Measurements from ENCODE around the gene SOX4.

SOX4 gene

DNA sequence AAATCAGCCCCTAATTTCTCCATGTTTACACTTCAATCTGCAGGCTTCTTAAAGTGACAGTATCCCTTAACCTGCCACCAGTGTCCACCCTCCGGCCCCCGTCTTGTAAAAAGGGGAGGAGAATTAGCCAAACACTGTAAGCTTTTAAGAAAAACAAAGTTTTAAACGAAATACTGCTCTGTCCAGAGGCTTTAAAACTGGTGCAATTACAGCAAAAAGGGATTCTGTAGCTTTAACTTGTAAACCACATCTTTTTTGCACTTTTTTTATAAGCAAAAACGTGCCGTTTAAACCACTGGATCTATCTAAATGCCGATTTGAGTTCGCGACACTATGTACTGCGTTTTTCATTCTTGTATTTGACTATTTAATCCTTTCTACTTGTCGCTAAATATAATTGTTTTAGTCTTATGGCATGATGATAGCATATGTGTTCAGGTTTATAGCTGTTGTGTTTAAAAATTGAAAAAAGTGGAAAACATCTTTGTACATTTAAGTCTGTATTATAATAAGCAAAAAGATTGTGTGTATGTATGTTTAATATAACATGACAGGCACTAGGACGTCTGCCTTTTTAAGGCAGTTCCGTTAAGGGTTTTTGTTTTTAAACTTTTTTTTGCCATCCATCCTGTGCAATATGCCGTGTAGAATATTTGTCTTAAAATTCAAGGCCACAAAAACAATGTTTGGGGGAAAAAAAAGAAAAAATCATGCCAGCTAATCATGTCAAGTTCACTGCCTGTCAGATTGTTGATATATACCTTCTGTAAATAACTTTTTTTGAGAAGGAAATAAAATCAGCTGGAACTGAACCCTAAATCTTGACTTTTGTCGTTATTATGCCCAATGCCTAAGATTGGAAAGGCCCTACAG is 4.5 kb downstream of the SOX4 start:
- 14% methylated on average over 13 of the region's 14 CpGs for WGBS
- no peak overlapping the region for H2AFZ ChIP-seq (ENCODE audit: low read depth, low read length)
- H2BK120ac ChIP-seq (ENCODE audit: low read depth, low read length): no peak overlapping the region
- H3K18ac ChIP-seq (ENCODE audit: low read depth in 1 of 2, low read length in 2 of 2): no peak overlapping the region
- peak; percentile 37 for DNase-seq
- H3K27me3 ChIP-seq (ENCODE audit: control insufficient read depth in 1 of 2, insufficient read depth in 1 of 2, low read length in 2 of 2): no peaks in the 10 kb centered on the region
- peaks cover 1% of the 10 kb centered on the region for H3K4me1 ChIP-seq (ENCODE audit: control insufficient read depth, insufficient read depth, low read depth, low read length)
- no peak overlapping the region for H3K4ac ChIP-seq (ENCODE audit: low read depth in 1 of 2, low read length in 2 of 2)
- no peaks in the 10 kb centered on the region for H3K79me1 ChIP-seq (replicated peaks; ENCODE audit: low read length, poor library complexity, severe bottlenecking)
- peak overlapping the region in 1 of 2 experiments; percentile 96 for H3K4me3 ChIP-seq (ENCODE audit: insufficient read depth in 1 of 2, low read depth in 1 of 2, low read length in 2 of 2)
- H2BK12ac ChIP-seq (ENCODE audit: low read length in 2 of 2): no peak overlapping the region
- H3K36me3 ChIP-seq (ENCODE audit: control insufficient read depth in 1 of 2, insufficient read depth in 2 of 2, low read depth in 1 of 2, low read length in 2 of 2): peaks cover 0 to 19% of the 10 kb centered on the region in 2 experiments
- H3K23ac ChIP-seq (ENCODE audit: low read length in 2 of 2): no peak overlapping the region
- no peak overlapping the region for H2BK5ac ChIP-seq (ENCODE audit: low read depth, low read length, poor library complexity, severe bottlenecking)
- H4K8ac ChIP-seq (ENCODE audit: low read length): no peak overlapping the region
- peak overlapping the region; percentile 97 for H3K9ac ChIP-seq (ENCODE audit: low read length)
- H3K4me2 ChIP-seq (ENCODE audit: low read length, poor library complexity, severe bottlenecking): peak overlapping the region; percentile 73
- H2AK5ac ChIP-seq (ENCODE audit: low read length, severe bottlenecking): no peak overlapping the region
- no peak overlapping the region for H4K91ac ChIP-seq (ENCODE audit: low read length)
- H2BK15ac ChIP-seq (ENCODE audit: low read depth, poor library complexity, severe bottlenecking): no peak overlapping the region
- H3K14ac ChIP-seq (ENCODE audit: low read length in 2 of 2): no peak overlapping the region
- H3K27ac ChIP-seq (ENCODE audit: low read length, poor library complexity, severe bottlenecking): peak overlapping the region; percentile 61
- no peaks in the 10 kb centered on the region for H3K9me3 ChIP-seq (ENCODE audit: control insufficient read depth, low read length)

DNA sequence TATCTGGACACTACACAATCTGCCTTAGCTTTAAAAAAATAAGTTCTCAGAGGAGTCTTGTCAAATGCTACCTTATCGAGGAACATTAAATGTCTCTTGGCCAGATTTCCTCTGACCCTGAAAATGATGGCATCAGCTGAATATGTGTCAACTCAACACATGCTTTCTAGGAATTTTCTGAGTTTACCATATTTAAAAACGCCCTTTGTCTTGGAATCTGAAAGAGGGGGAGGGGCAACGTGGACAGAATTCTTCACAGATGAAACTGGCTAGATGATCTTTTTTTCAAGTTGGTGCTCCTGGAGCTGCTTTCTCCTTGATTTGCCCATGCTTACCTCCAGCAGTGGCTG is 5.1 kb downstream of the SOX4 start:
- WGBS: 28% methylated on average over 3 of the region's 3 CpGs
- no peak overlapping the region for H2BK5ac ChIP-seq (ENCODE audit: low read depth, low read length, poor library complexity, severe bottlenecking)
- no peaks in the 10 kb centered on the region for H3K79me1 ChIP-seq (replicated peaks; ENCODE audit: low read length, poor library complexity, severe bottlenecking)
- no peak overlapping the region for H4K91ac ChIP-seq (ENCODE audit: low read length)
- H3K18ac ChIP-seq (ENCODE audit: low read depth in 1 of 2, low read length in 2 of 2): no peak overlapping the region
- peak overlapping the region in 1 of 2 experiments; percentile 96 for H3K4me3 ChIP-seq (ENCODE audit: insufficient read depth in 1 of 2, low read depth in 1 of 2, low read length in 2 of 2)
- no peak overlapping the region for H2BK12ac ChIP-seq (ENCODE audit: low read length in 2 of 2)
- H3K4ac ChIP-seq (ENCODE audit: low read depth in 1 of 2, low read length in 2 of 2): no peak overlapping the region
- peak overlapping the region; percentile 16 for H3K27ac ChIP-seq (ENCODE audit: low read length, poor library complexity, severe bottlenecking)
- peak overlapping the region; percentile 97 for H3K9ac ChIP-seq (ENCODE audit: low read length)
- no peak overlapping the region for H2AK5ac ChIP-seq (ENCODE audit: low read length, severe bottlenecking)
- H2AFZ ChIP-seq (ENCODE audit: low read depth, low read length): no peak overlapping the region
- no peak overlapping the region for H3K23ac ChIP-seq (ENCODE audit: low read length in 2 of 2)
- peaks cover 1% of the 10 kb centered on the region for H3K4me1 ChIP-seq (ENCODE audit: control insufficient read depth, insufficient read depth, low read depth, low read length)
- H3K9me3 ChIP-seq (ENCODE audit: control insufficient read depth, low read length): no peaks in the 10 kb centered on the region
- no peak for DNase-seq
- no peaks in the 10 kb centered on the region for H3K27me3 ChIP-seq (ENCODE audit: control insufficient read depth in 1 of 2, insufficient read depth in 1 of 2, low read length in 2 of 2)
- no peak overlapping the region for H2BK15ac ChIP-seq (ENCODE audit: low read depth, poor library complexity, severe bottlenecking)
- no peak overlapping the region for H2BK120ac ChIP-seq (ENCODE audit: low read depth, low read length)
- peaks cover 0 to 19% of the 10 kb centered on the region in 2 experiments for H3K36me3 ChIP-seq (ENCODE audit: control insufficient read depth in 1 of 2, insufficient read depth in 2 of 2, low read depth in 1 of 2, low read length in 2 of 2)
- peak overlapping the region; percentile 73 for H3K4me2 ChIP-seq (ENCODE audit: low read length, poor library complexity, severe bottlenecking)
- H4K8ac ChIP-seq (ENCODE audit: low read length): no peak overlapping the region
- no peak overlapping the region for H3K14ac ChIP-seq (ENCODE audit: low read length in 2 of 2)

DNA sequence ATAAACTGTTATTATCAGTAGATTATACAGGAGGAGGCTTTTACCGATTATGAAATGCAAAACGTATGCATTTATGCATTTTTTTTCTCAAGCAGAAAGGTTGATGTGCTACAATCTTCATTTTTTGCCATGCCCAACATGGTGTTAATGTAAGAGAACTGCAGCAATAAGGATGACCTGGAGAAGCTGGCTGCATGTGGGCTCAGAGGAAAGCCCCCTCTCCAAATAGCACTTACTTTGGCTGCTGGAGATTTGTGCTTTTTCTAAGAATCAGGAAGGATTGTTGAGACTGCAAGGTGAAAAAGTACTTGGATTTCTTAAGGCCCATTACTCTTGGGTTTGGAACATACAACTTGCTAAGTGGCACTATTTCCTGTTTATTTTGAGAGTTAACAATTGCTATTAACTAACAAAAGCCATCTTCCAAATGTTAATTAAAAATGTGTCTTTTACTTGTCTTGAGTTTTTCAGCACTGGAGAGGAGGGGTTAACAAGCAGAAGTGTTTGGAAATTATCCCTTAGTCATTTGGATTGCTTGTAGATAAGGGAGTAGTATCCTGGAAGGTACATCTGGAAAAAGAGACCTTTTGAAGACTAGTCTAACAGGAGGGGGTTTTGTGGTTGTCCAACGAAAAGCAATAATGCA is 5.6 kb downstream of the SOX4 start:
- H3K27me3 ChIP-seq (ENCODE audit: control insufficient read depth in 1 of 2, insufficient read depth in 1 of 2, low read length in 2 of 2): no peaks in the 10 kb centered on the region

DNA sequence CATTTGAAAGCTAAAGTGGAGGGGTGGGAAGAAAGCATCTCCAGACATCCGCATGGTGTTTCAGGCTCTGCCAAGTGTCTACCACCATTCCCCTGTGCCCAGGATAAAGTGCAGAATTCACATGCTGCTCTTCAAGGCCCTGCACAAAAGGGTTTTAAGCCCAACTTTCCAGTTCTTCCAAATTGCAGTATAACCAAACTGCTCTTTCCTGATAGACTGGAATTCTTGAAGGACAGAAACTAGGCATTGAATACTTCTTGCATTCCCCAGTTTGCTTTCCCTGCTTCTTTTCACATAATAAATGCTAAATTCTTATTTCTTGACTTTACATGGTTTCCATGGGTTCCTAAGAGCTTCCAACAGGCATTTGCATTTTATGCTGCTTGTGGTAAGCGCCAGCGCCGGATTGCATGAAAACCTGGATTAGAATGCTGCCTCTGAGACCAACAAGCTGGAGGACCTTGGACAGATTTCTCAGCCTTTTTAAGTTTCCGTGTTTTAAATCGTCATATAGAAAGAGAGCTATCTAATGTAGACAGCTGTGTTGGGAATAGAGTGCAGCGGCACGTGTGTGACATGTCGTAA is 7.9 kb downstream of the SOX4 start:
- Histone ChIP-seq H2BK5ac (ENCODE audit: low read depth, low read length, poor library complexity, severe bottlenecking) (no peak overlapping the region), H3K9ac (ENCODE audit: low read length) (no peak overlapping the region), H3K4me3 (ENCODE audit: insufficient read depth in 1 of 2, low read depth in 1 of 2, low read length in 2 of 2) (no peak overlapping the region), H3K23ac (ENCODE audit: low read length in 2 of 2) (no peak overlapping the region), H2BK120ac (ENCODE audit: low read depth, low read length) (no peak overlapping the region), H2BK15ac (ENCODE audit: low read depth, poor library complexity, severe bottlenecking) (no peak overlapping the region), H3K4me2 (ENCODE audit: low read length, poor library complexity, severe bottlenecking) (no peak overlapping the region), H2BK12ac (ENCODE audit: low read length in 2 of 2) (no peak overlapping the region), H3K79me1 (replicated peaks; ENCODE audit: low read length, poor library complexity, severe bottlenecking) (no peaks in the 10 kb centered on the region), H2AFZ (ENCODE audit: low read depth, low read length) (no peak overlapping the region), H3K9me3 (ENCODE audit: control insufficient read depth, low read length) (no peaks in the 10 kb centered on the region), H3K14ac (ENCODE audit: low read length in 2 of 2) (no peak overlapping the region), H3K4ac (ENCODE audit: low read depth in 1 of 2, low read length in 2 of 2) (no peak overlapping the region), H3K18ac (ENCODE audit: low read depth in 1 of 2, low read length in 2 of 2) (no peak overlapping the region), H3K27me3 (ENCODE audit: control insufficient read depth in 1 of 2, insufficient read depth in 1 of 2, low read length in 2 of 2) (no peaks in the 10 kb centered on the region), H2AK5ac (ENCODE audit: low read length, severe bottlenecking) (no peak overlapping the region), H3K27ac (ENCODE audit: low read length, poor library complexity, severe bottlenecking) (peak overlapping the region; percentile 23), H4K8ac (ENCODE audit: low read length) (no peak overlapping the region), H4K91ac (ENCODE audit: low read length) (no peak overlapping the region), H3K36me3 (ENCODE audit: control insufficient read depth in 1 of 2, insufficient read depth in 2 of 2, low read depth in 1 of 2, low read length in 2 of 2) (peaks cover 0 to 6% of the 10 kb centered on the region in 2 experiments), H3K4me1 (ENCODE audit: control insufficient read depth, insufficient read depth, low read depth, low read length) (peaks cover 1% of the 10 kb centered on the region)
- DNase-seq: no peak
- WGBS: 98% methylated on average over 9 of the region's 9 CpGs

More for the DNA sequence above, 5.6 kb downstream of the SOX4 start:
- Histone ChIP-seq H3K18ac (ENCODE audit: low read depth in 1 of 2, low read length in 2 of 2) (peak overlapping the region in 1 of 2 experiments; percentile 70), H4K8ac (ENCODE audit: low read length) (no peak overlapping the region), H3K4me3 (ENCODE audit: insufficient read depth in 1 of 2, low read depth in 1 of 2, low read length in 2 of 2) (peak overlapping the region in 1 of 2 experiments; percentile 96), H2BK12ac (ENCODE audit: low read length in 2 of 2) (no peak overlapping the region), H2BK15ac (ENCODE audit: low read depth, poor library complexity, severe bottlenecking) (no peak overlapping the region), H3K9ac (ENCODE audit: low read length) (no peak overlapping the region), H3K36me3 (ENCODE audit: control insufficient read depth in 1 of 2, insufficient read depth in 2 of 2, low read depth in 1 of 2, low read length in 2 of 2) (peaks cover 0 to 19% of the 10 kb centered on the region in 2 experiments), H3K14ac (ENCODE audit: low read length in 2 of 2) (no peak overlapping the region), H3K4me2 (ENCODE audit: low read length, poor library complexity, severe bottlenecking) (peak overlapping the region; percentile 73), H3K79me1 (replicated peaks; ENCODE audit: low read length, poor library complexity, severe bottlenecking) (no peaks in the 10 kb centered on the region), H4K91ac (ENCODE audit: low read length) (no peak overlapping the region), H3K23ac (ENCODE audit: low read length in 2 of 2) (no peak overlapping the region), H2AFZ (ENCODE audit: low read depth, low read length) (no peak overlapping the region), H3K27ac (ENCODE audit: low read length, poor library complexity, severe bottlenecking) (peak overlapping the region; percentile 57), H2BK120ac (ENCODE audit: low read depth, low read length) (no peak overlapping the region), H3K9me3 (ENCODE audit: control insufficient read depth, low read length) (no peaks in the 10 kb centered on the region), H3K4ac (ENCODE audit: low read depth in 1 of 2, low read length in 2 of 2) (no peak overlapping the region), H2AK5ac (ENCODE audit: low read length, severe bottlenecking) (no peak overlapping the region), H2BK5ac (ENCODE audit: low read depth, low read length, poor library complexity, severe bottlenecking) (no peak overlapping the region), H3K4me1 (ENCODE audit: control insufficient read depth, insufficient read depth, low read depth, low read length) (peaks cover 1% of the 10 kb centered on the region)
- peak; percentile 31 for DNase-seq
- 26% methylated on average over 2 of the region's 3 CpGs for WGBS
